NCI-H2107 treated with DMSO at 0.1 percent for 48 hours (cell line): ENCODE results near the gene TGFBR3.

Experiments used
- DNase-seq: peaks from one replicate; lab custom pipeline; 2025; ENCODE audit not compliant: unreplicated experiment; lab: John Stamatoyannopoulos, UW

Gene TGFBR3

DNA sequence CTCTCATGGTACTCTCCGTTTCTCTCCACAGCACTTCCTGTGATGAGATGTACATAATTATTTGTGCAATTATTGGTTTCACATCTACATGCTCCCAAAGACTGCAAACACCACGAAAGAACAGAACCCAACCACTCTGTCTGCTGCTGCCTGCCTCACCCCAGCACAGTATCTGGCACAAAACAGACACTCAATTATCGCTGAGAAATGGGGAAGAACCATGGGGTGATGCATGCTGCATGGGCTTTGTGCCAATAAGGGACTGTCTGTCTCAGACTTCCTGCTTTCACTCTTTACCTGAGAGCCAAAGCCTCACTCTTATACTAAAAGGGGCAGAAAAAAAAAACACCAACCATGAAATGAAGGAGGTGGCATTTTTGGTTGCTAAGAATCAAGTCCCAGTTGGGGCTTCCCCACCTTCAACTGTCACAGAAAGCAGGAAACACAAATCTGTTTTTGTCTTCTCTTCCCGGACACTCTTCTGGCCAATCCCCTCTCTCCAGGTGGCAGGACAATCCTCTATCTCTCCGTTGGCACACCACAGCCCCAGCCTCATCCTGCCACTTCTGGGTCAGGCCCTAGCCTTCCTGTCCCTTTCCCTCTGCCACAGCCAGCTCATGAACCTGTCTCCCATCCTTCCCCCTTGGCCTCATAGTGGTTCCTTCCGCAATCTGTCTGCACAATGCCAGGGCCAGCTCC lies 82.0 kb downstream of the TGFBR3 start:
- DNase-seq: no peak

DNA sequence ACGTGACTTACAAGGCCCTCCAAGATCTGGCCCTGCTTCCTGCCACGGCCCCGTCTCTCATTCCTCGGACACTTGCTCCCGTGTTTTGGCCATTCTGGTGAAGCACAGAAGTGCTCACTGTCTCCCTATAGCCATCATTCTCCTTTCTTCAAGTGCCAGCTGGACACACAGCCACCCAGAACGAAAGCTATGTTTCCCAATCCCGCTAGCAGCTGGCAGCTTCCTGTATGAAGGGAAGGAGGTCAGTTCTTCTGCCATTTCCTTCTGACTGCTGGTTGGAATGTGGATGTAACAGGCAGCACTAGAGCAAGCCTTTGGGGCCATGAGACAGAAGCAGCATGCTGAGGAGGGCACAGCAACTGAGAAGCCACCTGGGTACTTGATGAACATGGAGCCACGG lies 82.8 kb downstream of the TGFBR3 start:
- DNase-seq: no peak

GRCh38 chr1:91801496-91802115 lies 84.3 kb downstream of the TGFBR3 start:
- no peak for DNase-seq

DNA sequence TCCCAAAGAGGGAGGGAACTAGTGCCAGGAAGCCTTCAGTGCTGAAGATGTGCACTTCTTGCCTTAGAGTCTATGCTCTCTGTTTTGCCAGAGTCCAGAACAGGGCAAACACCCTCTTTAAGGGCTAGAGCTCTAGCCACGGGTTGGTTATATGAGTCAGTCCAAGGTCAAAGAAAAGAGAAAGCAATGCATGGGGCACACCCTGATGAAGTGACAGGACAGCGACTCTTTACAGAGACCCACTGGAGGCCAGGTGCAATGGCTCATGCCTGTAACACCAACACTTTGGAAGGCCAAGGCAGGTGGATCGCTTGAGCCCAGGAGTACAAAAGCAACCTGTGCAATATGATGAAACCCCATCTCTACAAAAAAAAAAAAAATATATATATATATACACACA lies 86.1 kb downstream of the TGFBR3 start:
- DNase-seq: no peak

- no peak for DNase-seq
These were observed 86.8 kb downstream of the TGFBR3 start for GRCh38 chr1:91799159-91799558.

- no peak for DNase-seq
These were observed 87.2 kb downstream of the TGFBR3 start for GRCh38 chr1:91798740-91799139.

DNA sequence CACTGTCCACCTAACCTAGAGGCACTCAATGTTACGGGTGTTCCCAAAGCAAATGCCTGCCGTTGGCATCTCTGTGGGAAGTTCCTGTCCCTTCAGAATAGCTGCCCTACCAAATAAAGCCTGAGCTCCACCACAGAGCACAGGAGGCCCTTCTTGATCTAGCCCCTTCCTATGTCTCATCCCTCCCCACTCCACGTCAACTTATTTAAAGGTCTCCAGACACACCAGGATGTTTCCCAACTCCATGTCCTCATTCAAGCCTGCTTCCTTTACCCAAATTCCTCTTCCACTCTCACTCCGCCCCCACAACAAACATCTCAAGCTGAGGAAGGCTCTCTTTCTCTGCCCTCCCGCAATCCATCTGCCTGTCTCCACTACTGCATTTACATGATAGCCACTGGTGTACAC lies 87.7 kb downstream of the TGFBR3 start:
- DNase-seq: no peak

- DNase-seq: no peak
These were observed 88.8 kb downstream of the TGFBR3 start for GRCh38 chr1:91797164-91797563.

DNA sequence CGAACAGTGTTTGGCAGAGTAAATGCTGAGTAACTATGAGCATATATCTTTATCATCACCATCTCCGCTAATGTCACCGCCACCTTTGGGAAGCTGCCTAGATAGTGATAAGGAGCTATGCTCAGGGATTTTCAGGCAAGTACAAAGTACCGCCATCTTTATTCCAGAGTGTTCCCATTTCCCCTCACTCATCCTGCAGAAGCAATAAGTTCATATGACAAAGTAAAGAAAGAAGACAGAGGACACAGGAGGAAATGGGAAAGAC lies 89.6 kb downstream of the TGFBR3 start:
- no peak for DNase-seq

GRCh38 chr1:91795591-91796389 lies 90.2 kb downstream of the TGFBR3 start:
- DNase-seq: peak; percentile 44

DNA sequence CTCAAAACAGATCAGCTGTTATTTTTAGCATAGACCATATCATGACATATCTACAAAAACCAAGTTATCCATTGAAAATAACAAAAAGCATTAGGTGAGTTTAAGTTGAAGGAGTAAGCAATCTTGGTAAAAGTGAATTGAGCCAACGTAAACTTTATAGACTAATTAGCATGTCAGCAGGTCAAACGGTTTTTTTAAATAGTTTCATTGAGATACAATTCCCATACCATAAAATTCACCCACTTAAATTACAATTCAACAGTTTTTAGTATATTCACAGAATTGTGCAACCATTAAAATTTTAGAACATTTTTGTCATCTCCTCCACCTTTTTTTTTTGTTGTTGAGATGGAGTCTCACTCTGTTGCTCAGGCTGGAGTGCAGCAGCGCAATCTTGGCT lies 92.1 kb downstream of the TGFBR3 start:
- DNase-seq: no peak

- no peak for DNase-seq
These were observed 92.8 kb downstream of the TGFBR3 start for GRCh38 chr1:91793189-91793588.

GRCh38 chr1:91792489-91793071 lies 93.4 kb downstream of the TGFBR3 start:
- no peak for DNase-seq

DNA sequence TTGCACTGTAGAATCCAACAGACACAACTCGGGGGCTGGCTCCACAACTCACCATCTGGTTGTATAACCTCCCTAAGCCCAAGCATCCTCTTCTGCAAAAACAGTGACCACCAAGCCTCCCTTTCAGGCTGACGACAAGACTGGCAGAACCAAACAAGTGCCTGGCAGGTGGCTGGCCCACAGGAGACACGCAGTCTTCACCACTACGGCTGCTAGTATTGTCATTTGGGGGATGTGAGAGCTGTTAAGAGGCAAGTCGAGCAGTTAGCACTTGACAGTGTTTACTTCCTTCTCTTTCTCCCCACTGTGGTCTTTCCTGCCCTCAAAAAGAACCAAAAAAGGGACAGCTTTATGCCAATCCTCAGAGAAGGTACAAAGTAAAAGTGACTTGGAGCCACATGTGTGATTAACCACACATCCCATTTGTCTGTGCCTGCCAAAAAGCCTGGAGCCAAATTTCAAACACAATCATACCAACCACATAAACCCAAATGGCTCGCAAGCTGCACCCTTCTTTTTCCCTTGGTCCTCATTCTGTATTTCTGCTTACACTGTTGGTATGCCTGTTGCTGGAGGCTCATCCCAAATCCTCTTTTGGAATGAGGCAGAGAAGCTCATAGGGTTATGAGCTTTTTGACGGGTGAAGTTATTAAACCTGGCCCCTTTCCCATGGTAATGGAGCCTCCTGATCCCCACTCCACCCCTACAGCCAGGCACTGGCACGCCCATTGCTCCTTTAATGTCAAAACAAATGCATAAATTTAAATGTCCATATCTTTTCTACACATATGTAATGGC lies 94.1 kb downstream of the TGFBR3 start:
- no peak for DNase-seq

DNA sequence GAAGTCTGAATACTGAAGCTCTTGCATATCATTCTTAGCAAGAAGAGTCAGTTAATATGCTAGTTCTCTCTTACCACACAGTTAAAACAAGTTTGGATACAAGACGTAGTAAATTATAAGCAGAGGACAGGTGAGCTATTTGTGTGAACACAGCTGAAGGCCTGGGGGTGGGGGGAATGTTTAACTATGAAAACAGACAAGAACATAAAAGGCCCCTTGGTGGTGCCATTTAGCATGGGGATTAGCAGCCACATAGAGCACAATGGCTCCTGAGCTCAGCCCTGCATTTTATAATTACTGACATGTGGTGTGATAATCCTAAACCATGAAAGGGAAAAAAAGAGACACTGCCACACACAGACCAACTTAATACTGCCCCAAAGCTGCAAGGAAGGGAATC lies 94.8 kb downstream of the TGFBR3 start:
- DNase-seq: peak; percentile 66

DNA sequence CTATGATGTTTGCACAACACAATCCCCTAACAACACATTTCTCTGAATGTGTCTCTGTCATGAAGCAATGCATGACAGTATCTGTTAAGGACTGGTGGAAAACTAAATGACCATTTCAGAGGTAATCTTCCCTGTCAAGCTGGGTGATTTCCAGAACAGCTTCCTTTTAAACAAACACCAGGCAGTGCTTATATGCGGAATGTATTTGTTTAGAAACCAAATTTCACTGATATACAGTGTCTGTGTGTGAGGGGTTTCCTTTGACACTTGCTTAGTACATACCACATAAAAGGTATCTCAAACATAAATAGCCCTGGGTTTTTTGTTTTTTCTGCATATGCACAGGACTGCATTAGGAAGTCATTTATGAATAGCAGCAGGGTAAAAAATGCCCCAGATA lies 95.6 kb downstream of the TGFBR3 start:
- no peak for DNase-seq

- DNase-seq: no peak
These were observed 96.5 kb downstream of the TGFBR3 start for GRCh38 chr1:91789273-91789997.

GRCh38 chr1:91787919-91788318 lies 98.0 kb downstream of the TGFBR3 start:
- no peak for DNase-seq

DNA sequence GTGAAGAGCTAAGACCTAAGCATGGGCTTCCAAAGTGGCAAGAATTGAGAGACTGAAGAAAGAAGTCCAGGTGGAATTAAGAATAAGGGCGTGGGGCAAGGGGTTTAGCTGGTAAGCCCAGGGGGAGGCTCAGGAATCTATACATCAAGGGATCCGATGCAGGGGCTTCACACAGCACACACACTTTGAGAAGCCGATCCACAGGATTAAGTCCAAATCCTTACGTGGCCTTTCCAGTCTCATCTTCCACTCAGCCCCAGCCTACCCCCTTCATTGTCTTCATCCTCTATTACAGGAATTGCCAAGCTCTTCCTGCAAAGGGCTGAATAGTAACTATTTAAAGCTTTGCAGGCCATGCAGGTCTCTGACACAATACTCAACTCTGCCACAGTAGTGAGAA lies 101.3 kb downstream of the TGFBR3 start:
- DNase-seq: no peak

- no peak for DNase-seq
These were observed 101.8 kb downstream of the TGFBR3 start for GRCh38 chr1:91784191-91784590.
